DND-41 (cell line): ENCODE results near the gene FEZF1.

ENCODE experiments used
- ATAC-seq: fragments of 200-7000 bp; cut with Tn5 transposase; 3 replicates; pipeline ENCODE4 v1.9.1; 2021; ENCODE audit warnings: low read depth; ENCODE audit not compliant: insufficient read depth
- DNase-seq: peaks from one replicate; pipeline ENCODE4 v3.0.0-alpha.2; 2020
- H2AFZ ChIP-seq: 2 replicates; pipeline ENCODE4 v1.6.0; 2012; ENCODE audit warnings: low read depth, low read length
- H3K27ac ChIP-seq: 2 replicates; pipeline ENCODE4 v1.5.1; 2012; ENCODE audit warnings: low read length, inconsistent platforms
- H3K27me3 ChIP-seq: fragments of 200-600 bp; sonication (generic); 2 replicates; pipeline ENCODE4 v1.6.0; 2012; ENCODE audit warnings: low read length, mild to moderate bottlenecking, inconsistent platforms; ENCODE audit not compliant: insufficient read depth, poor library complexity
- H3K36me3 ChIP-seq: 2 replicates; pipeline ENCODE4 v1.5.1; 2012; ENCODE audit warnings: low read length, inconsistent platforms; ENCODE audit not compliant: insufficient read depth
- H3K4me1 ChIP-seq: 2 replicates; pipeline ENCODE4 v1.5.1; 2012; ENCODE audit warnings: mild to moderate bottlenecking, low read length; ENCODE audit not compliant: insufficient read depth
- H3K4me2 ChIP-seq: 2 replicates; pipeline ENCODE4 v1.6.0; 2012; ENCODE audit warnings: mild to moderate bottlenecking, moderate library complexity, low read length, inconsistent platforms; ENCODE audit not compliant: insufficient read depth
- H3K4me3 ChIP-seq, 2 experiments: fragments of 200-600 bp in 1 of 2; shearing (Covaris generic) in 1 of 2; 2 replicates each; pipeline ENCODE4 v1.5.1; 2012 to 2016; ENCODE audit warnings: inconsistent platforms in 2 of 2, low read length in 2 of 2, mild to moderate bottlenecking in 2 of 2, low read depth in 1 of 2, moderate library complexity in 1 of 2
- H3K79me2 ChIP-seq: 2 replicates; pipeline ENCODE4 v1.6.0; 2012; ENCODE audit warnings: low read length, inconsistent platforms; ENCODE audit not compliant: insufficient read depth
- H3K9ac ChIP-seq: 2 replicates; pipeline ENCODE4 v1.6.0; 2012; ENCODE audit warnings: low read depth, mild to moderate bottlenecking, inconsistent platforms, low read length, moderate library complexity
- H3K9me3 ChIP-seq: 2 replicates; pipeline ENCODE4 v1.5.1; 2012; ENCODE audit warnings: low read length, moderate library complexity, mild to moderate bottlenecking, inconsistent platforms; ENCODE audit not compliant: insufficient read depth, severe bottlenecking
- H4K20me1 ChIP-seq: 2 replicates; pipeline ENCODE4 v1.6.0; 2012; ENCODE audit warnings: low read length; ENCODE audit not compliant: insufficient read depth
- CTCF ChIP-seq: IDR thresholded peaks from 2 replicates; pipeline ENCODE4 v1.5.1; 2012; ENCODE audit warnings: borderline replicate concordance, low read length, moderate library complexity, mild to moderate bottlenecking; ENCODE audit not compliant: poor library complexity, severe bottlenecking; ENCODE audit errors: extremely low read depth
- EZH2 ChIP-seq: IDR thresholded peaks from 3 replicates; pipeline ENCODE4 v1.6.1; 2012; ENCODE audit warnings: borderline replicate concordance, low read depth, mild to moderate bottlenecking, moderate library complexity, low read length, inconsistent platforms; ENCODE audit not compliant: severe bottlenecking

The FEZF1 gene

DNA sequence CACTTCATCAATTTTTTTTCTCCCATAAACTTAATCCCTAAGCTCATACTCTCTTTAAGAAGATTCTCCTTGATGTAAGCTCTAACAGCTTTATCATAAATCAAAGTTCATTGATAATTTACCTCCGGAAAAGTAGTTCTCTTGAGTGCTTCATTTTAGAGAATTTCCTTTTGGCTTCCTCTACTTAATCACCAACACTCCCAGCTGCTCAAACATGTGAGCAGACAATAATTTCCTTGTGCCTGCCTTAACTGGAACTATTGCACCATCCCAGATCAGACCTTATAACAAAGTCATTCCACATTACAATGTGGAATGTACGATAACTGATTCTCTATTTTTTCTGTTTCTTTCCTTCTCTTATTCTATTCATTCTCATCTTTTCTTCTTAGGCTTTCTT, 5.9 kb downstream of the FEZF1 start:
- no peak for ATAC-seq
- no peak overlapping the region for H3K27ac ChIP-seq
- no peak overlapping the region for H3K4me2 ChIP-seq
- TF ChIP-seq EZH2 (no peak), CTCF (no peak)
- no peak for DNase-seq
- no peak overlapping the region for H3K9ac ChIP-seq
- H3K4me1 ChIP-seq: no peaks in the 10 kb centered on the region
- H3K79me2 ChIP-seq: no peaks in the 10 kb centered on the region
- no peak overlapping the region for H3K4me3 ChIP-seq
- H4K20me1 ChIP-seq: no peaks in the 10 kb centered on the region
- no peaks in the 10 kb centered on the region for H3K9me3 ChIP-seq
- H3K27me3 ChIP-seq: no peaks in the 10 kb centered on the region
- H3K36me3 ChIP-seq: no peaks in the 10 kb centered on the region
- no peak overlapping the region for H2AFZ ChIP-seq

- Histone ChIP-seq H3K27ac (no peak overlapping the region), H3K27me3 (no peaks in the 10 kb centered on the region), H3K4me2 (no peak overlapping the region), H4K20me1 (no peaks in the 10 kb centered on the region), H3K9ac (no peak overlapping the region), H3K4me3 (no peak overlapping the region), H3K9me3 (no peaks in the 10 kb centered on the region), H3K36me3 (no peaks in the 10 kb centered on the region), H2AFZ (no peak overlapping the region), H3K4me1 (no peaks in the 10 kb centered on the region), H3K79me2 (no peaks in the 10 kb centered on the region)
- no peak for DNase-seq
- TF ChIP-seq EZH2 (no peak), CTCF (no peak)
- no peak for ATAC-seq
These were observed 6.4 kb downstream of the FEZF1 start for GRCh38 chr7:122298131-122298530.

DNA sequence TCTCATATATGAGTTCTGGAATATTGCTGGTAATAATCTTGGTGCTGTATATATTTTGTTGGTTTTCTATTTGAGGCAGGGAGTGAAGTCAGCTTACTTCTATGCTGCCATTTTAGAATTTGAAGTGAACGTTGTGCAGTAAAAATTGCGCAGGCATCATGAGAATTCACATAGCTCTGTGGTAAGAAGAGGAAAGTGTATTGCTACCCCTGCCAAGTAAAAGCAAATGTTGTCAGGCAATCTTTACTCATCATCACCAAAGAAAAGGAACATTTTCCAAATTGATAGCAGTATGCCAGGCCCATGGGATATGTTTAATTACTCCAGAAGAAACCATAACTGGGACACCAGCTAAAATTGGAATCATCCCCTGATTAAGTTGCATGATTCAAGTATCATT, 13.4 kb downstream of the FEZF1 start:
- TF ChIP-seq EZH2 (no peak), CTCF (no peak)
- no peak overlapping the region for H3K4me3 ChIP-seq
- H4K20me1 ChIP-seq: no peaks in the 10 kb centered on the region
- H3K9me3 ChIP-seq: no peaks in the 10 kb centered on the region
- H3K4me1 ChIP-seq: no peaks in the 10 kb centered on the region
- H3K27me3 ChIP-seq: no peaks in the 10 kb centered on the region
- ATAC-seq (no peak), DNase-seq (no peak)
- H2AFZ ChIP-seq: no peak overlapping the region
- no peak overlapping the region for H3K4me2 ChIP-seq
- no peak overlapping the region for H3K9ac ChIP-seq
- no peaks in the 10 kb centered on the region for H3K36me3 ChIP-seq
- H3K27ac ChIP-seq: no peak overlapping the region
- no peaks in the 10 kb centered on the region for H3K79me2 ChIP-seq

GRCh38 chr7:122290476-122290875, 14.1 kb downstream of the FEZF1 start:
- no peaks in the 10 kb centered on the region for H3K9me3 ChIP-seq

More at GRCh38 chr7:122290476-122290875, 14.1 kb downstream of the FEZF1 start:
- Histone ChIP-seq H3K79me2 (no peaks in the 10 kb centered on the region), H3K27ac (no peak overlapping the region), H3K36me3 (no peaks in the 10 kb centered on the region), H2AFZ (no peak overlapping the region), H3K27me3 (no peaks in the 10 kb centered on the region), H3K9ac (no peak overlapping the region), H3K4me1 (no peaks in the 10 kb centered on the region), H3K4me2 (no peak overlapping the region), H3K4me3 (no peak overlapping the region), H4K20me1 (no peaks in the 10 kb centered on the region)
- DNase-seq (no peak), ATAC-seq (no peak)
- TF ChIP-seq EZH2 (no peak), CTCF (no peak)
